GM18951 (cell line): Measurements from ENCODE around the gene CAMK4.

Source experiments
- POLR2A ChIP-seq: IDR thresholded peaks from 4 replicates; pipeline ENCODE4 v1.6.1; 2011; ENCODE audit warnings: mild to moderate bottlenecking; ENCODE audit not compliant: insufficient read length, insufficient read depth; ENCODE audit errors: extremely low read depth
- in situ Hi-C: fragments of 300-500 bp; cut with MboI; formaldehyde crosslinking; loops from one replicate; pipeline ENCODE4 v1.12.0; 2022; ENCODE audit warnings: low sequenced_read_pairs, mixed read lengths, inconsistent platforms; ENCODE audit not compliant: unreplicated experiment

The CAMK4 gene

DNA sequence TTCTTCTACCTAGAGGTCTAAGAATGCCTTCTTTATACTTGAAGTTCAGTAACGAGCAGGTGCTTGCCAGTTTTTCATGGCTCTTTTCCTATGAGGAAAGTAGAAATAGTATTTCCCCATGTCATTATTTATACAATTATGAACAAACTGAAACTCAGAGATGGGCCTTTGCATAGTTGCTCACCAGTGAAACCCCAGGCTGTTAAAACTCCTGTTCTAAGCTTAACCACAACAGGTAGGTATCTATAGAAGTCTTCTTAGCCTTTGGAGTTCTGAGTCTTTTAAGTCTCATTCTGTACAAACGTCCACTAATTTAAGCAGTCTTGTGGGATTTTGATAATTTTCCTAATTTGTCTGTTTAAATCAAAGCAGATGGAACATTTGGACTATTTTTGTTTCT is 198.1 kb downstream of the CAMK4 start:
- TF ChIP-seq POLR2A, result no peak
- in situ Hi-C loops, result no loop called here

DNA sequence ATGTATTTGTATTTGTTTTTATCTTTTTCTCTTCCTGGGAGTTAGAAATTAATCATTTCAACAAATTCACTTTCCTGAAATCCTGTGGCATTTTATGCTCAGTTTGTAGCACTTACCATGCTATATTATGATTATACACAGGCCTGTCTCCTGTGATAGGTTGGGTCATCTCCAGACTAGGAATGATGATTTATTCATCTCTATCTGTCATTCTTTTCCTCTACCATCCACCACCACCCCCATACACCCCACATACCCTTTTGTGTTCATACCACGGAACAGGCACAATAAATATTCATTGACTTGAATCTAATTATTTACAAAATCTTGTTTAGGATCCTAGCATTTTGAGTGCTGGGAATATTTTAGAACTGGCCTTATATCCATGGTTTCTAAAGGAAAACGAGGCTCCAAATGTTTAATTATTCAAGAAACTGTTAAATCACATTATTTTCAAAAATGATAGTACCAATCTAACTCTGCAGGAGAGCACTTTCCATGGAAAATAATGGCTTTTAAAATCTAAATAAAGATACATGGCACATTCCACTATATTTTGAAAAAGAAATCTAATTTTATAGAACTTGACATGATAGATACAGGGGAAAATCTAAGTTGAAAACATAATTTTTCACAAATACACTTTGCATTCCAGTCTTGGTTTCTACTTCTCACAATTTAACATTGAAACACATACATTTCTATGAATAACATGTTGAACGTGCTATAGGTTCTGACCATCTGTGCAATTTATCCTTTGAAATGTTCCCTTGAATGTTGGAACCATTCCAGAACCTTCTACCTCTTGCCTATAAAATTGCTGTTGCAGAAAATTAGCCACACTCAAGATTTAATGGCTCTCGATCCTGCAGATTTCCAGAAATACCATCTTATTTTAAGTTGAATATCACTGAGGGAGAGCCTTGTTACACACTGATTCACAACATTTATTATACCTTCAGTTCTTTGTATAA is 198.8 kb downstream of the CAMK4 start:
- in situ Hi-C loops, result no loop called here
- no peak for TF ChIP-seq POLR2A

DNA sequence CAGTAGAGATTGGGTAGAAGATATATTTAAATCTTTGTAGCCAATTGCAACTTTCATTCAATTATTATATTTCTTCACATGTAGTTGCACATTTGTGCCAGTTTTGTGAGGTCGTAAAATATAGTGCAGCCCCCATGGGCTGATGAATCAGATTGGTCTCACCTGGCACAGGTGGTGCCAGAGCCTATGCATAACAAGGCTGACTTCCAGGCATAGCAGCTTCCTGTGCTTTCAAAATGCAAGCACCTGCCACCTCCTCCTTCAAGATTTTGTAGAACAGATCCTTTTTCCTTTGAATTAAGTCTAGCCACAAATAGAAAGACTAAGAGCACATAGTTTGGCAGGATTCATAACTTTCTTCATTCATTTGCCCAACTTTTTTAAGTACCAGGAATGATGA is 201.0 kb downstream of the CAMK4 start:
- no peak for TF ChIP-seq POLR2A
- in situ Hi-C loops, result no loop called here

DNA sequence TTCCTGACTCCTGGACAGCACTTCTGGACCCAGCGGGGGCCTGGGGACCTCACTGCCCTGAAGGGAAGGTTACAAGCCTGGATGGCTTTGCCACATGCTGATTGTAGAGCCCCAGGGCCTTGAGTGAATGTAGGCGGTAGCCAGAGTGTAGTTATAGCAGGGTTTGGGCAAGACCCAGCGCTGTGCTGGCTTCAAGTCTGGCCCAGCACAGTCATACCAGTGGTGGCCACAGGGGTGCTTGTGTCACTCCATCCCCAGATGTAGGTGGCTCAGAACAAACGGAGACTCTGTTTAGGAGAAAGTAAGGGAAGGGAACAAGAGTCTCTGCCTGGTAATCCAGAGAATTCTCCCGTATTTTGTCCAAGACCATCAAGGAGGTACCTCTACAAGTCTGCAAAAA is 203.6 kb downstream of the CAMK4 start:
- in situ Hi-C loops, result no loop called here
- TF ChIP-seq POLR2A, result no peak

DNA sequence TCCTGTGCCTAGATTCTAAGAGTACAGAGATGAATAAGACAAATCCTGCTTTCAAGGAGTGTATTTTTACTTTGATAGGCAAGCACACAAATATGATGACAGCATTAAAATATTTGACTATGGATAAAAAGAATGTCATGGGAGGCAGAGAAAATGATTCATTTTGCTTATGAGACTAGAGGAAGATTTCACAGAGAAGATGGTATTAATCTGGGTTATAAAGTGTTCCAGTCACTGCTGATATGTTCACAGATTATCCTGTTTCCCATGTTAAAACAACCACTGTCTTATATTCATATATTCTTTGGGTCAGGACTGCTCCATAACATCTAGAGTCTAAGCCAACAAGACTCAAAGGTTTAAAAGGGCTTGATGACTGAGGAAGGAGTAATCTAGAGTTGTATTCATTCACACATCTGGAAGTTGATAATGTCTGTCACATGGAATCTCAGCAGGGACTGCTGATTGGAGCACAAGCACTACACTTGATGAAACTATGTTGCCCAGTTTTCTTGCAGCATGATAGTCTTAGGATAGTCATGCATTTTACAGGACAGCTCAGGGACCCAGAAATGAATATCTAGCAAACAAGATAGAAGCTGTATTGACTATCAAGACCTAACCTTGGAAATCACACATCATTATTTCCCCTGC is 208.8 kb downstream of the CAMK4 start:
- no peak for TF ChIP-seq POLR2A

DNA sequence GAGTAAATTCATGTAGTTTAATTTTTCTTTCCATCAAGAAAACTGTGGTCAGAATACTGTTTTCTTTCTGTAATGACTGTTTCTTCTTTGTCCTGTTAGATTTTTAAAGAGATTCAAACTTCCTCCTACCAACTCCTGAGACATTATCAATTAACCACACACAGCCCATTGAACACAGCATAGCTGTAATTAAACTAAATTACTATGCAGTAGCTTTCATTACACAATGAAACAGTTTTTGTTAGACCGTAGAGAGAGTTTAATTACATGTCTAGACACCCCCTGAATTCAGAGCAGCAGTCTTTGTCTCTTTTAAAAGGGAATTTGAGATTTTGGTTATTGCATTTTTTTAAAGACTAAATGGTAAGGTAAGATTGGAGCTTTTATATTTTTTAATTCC is 210.6 kb downstream of the CAMK4 start:
- TF ChIP-seq POLR2A, result no peak
- in situ Hi-C loops, result no loop called here

More for the DNA sequence above, 208.8 kb downstream of the CAMK4 start:
- in situ Hi-C loops, result no loop called here

DNA sequence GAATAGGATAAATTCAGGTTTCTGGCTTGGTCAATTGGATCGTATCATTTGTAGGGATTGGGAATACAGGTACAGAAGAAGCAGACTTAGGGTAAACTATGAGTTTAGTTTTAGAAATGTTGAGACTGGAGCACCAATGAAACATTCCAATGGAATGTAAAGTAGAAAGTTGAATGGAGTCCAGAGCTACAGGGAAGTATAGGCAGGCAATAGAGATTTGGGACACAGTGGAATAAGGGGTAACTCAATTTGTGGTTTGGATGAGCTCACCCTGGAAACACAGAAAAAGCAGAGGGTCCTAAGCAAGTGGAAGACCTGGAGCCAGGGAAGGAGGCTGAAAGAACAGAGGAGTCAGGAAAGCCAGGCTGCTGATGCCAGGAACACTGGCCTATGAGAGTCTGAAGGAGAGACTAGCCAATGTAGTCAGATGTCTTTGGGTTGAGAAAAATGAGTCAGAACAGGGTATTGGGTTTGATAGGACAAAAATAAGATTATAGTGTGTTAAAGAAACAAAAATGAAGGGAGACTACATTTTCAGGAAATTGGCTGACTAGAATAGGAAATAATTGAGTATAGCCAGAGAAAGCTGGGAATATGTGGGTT is 215.4 kb downstream of the CAMK4 start:
- in situ Hi-C loops, result no loop called here
- TF ChIP-seq POLR2A, result no peak

DNA sequence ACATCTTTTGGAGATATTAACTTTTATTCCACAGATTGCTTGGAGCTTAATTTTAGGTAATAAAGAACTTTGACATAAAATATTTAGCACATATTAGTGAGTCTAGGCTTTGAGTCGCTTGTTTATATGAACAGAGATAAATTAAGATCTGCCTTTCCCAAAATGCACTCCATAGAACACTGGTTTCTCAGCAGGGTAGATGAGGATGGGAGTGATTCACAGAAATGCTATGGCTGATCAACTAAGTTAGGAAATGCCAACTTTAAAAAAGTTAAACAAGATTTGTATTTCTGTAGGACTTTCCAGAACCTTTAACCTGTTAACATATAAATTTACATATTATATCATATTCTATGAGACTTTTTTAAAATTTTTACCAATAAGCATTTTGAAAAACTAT is 222.9 kb downstream of the CAMK4 start:
- no peak for TF ChIP-seq POLR2A
- in situ Hi-C loops, result no loop called here

DNA sequence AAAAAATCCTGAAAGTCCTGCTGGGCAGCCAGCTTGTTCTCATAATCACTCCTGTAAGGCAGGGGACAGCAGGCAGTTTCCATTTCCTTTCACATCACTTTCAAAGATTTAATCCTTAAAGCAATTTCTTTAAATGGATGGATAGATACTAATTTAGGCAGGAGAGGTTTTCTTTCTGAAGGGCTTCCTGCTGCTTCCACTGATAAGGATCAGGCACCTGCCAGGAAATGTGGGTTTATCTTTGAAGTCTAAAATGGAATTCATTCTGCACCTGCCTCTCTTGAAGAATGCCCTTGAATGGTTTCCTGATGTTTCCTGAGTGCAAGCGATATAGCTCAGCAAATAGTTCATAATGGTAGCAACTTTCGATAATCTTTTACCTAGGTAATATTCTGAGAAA is 223.6 kb downstream of the CAMK4 start:
- TF ChIP-seq POLR2A, result no peak
- in situ Hi-C loops, result no loop called here

DNA sequence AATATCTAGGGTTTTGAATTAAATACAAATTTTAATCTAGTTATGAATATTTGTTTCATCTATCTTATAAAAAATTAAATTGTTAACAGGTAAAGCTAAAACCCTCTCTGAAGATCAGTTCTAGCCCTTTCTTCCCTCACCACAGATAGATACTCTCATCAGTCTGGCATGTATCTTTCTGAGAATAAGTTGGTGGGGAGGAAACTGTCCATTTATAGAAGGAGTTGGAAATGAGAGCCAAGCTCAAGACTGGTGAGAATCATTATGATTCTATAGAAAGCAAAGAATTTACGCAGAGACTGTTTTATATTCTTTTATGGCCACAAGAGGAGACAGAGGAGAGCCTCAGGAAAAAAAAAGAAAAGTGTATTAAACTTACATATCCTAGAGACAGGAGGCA is 229.1 kb downstream of the CAMK4 start:
- in situ Hi-C loops, result loop anchor here (25.0 kb wide), 1 partner anchor 291 kb away; no protein-coding TSS in a partner anchor
- TF ChIP-seq POLR2A, result no peak

DNA sequence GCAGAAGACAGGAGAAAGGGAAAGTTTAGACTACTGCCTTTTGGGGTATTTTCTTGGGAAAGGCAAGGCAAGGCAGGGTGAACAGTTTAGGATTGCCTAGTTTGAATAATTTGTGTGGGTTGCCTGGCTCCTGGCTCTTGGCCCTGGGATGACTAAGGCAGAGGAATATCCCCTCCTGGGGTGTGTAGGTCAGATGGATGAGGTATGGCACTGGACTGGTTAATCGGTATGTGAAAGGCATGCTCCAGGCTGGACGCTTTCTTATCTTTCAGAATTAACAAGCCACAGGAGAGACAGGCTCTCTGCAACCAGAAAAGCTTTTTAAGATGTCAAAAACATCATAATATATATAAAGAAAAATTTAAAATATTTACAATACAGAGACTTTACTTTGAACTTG is 229.6 kb downstream of the CAMK4 start:
- TF ChIP-seq POLR2A, result no peak
- in situ Hi-C loops, result loop anchor here (25.0 kb wide), 1 partner anchor 291 kb away; no protein-coding TSS in a partner anchor

DNA sequence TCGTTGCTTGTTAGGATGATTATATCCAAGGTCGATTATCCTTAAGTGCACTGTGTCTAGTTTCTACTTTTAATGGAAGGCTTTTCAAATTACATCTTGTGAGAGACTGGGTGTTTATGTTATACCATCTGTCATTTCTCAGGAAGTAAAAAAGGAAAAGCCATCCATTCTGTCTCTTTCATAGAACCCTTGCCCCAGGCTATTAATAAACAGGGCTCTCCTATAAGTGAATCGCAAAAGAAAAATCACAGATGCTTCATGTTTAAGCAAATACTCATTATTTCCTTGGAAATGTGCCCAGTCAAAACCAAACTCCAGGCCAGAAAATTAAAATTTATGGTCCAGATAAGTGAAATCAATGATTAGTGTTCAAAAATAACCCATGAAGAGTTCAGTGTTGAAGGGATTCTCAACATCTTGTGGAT is 230.0 kb downstream of the CAMK4 start:
- no peak for TF ChIP-seq POLR2A
- in situ Hi-C loops, result loop anchor here (25.0 kb wide), 1 partner anchor 292 kb away; no protein-coding TSS in a partner anchor

DNA sequence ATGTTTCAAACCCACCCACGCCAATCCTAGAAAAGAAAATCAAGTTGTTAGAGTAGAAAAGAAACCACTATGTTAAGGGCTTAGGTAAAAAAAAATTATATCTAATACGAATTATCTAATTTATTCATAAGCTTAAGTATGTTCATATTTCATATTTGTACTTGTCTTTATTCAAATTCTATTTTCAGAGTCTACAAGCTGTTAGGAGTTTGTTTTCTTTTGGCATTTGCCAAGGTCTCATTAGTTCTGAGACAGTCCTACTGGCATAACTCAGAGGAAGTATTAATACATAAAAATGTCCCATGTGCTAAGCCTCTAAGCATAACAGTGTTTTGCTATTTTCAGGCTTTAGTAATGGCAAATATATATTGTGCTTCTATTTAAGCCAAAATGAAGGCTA is 230.6 kb downstream of the CAMK4 start:
- TF ChIP-seq POLR2A, result no peak
- in situ Hi-C loops, result loop anchor here (25.0 kb wide), 1 partner anchor 292 kb away; no protein-coding TSS in a partner anchor
